Nephron (organoid): ENCODE results near the gene THAP8.
A peak's percentile ranks its signal among the peaks of the same experiment; 100 is the strongest.

Experiments used
- H3K27ac Mint-ChIP-seq, 3 experiments: 2 replicates each; pipeline ENCODE4 v1.8.0; 2020; ENCODE audit warnings: mixed read lengths in 3 of 3, mild to moderate bottlenecking in 2 of 3, moderate library complexity in 1 of 3
- H3K27me3 Mint-ChIP-seq: 2 replicates; pipeline ENCODE4 v1.8.0; 2021; ENCODE audit warnings: low read depth, mild to moderate bottlenecking, moderate library complexity, mixed read lengths
- H3K36me3 Mint-ChIP-seq: 2 replicates; pipeline ENCODE4 v1.8.0; 2020; ENCODE audit warnings: low read depth, mixed read lengths
- H3K4me1 Mint-ChIP-seq: 2 replicates; pipeline ENCODE4 v1.8.0; 2020; ENCODE audit warnings: mixed read lengths
- H3K4me3 Mint-ChIP-seq, 3 experiments: 2 replicates each; pipeline ENCODE4 v1.8.0; 2020; ENCODE audit warnings: mild to moderate bottlenecking in 3 of 3, mixed read lengths in 3 of 3, moderate library complexity in 2 of 3
- H3K9me3 Mint-ChIP-seq: 2 replicates; pipeline ENCODE4 v1.8.0; 2020; ENCODE audit warnings: mixed read lengths
- CTCF ChIP-seq, 3 experiments: fragments of 200-600 bp; sonication (generic); IDR thresholded peaks; one replicate each; pipeline ENCODE4 v1.5.0; 2021; ENCODE audit warnings: antibody characterized with exemption in 3 of 3; ENCODE audit not compliant: unreplicated experiment in 3 of 3

THAP8 gene

GRCh38 chr19:36054119-36054732 lies at the start of gene THAP8:
TSS of gene THAP8 (minus strand) at chr19:36054285. CDS start at chr19:36054217, 68 bp downstream.
- H3K27me3 Mint-ChIP-seq = no peaks in the 10 kb centered on the region
- no peaks in the 10 kb centered on the region for H3K9me3 Mint-ChIP-seq
- peak; percentile 48 to 66 (median 61) for TF ChIP-seq CTCF (IDR thresholded peaks at IDR 0.05; ENCODE audit: unreplicated experiment in 3 of 3)
- H3K27ac Mint-ChIP-seq = peak within 1 kb of the TSS; percentile 91 to 99 (median 97)
- H3K4me3 Mint-ChIP-seq = peak within 1 kb of the TSS; percentile 95 to 100 (median 96)
- H3K36me3 Mint-ChIP-seq = peaks cover 3% of the 10 kb centered on the region
- peaks cover 41% of the 10 kb centered on the region for H3K4me1 Mint-ChIP-seq

GRCh38 chr19:36103040-36103626 lies 49.0 kb upstream of the THAP8 start:
- no peaks in the 10 kb centered on the region for H3K4me1 Mint-ChIP-seq
- no peaks in the 10 kb centered on the region for H3K9me3 Mint-ChIP-seq
- no peak overlapping the region for H3K4me3 Mint-ChIP-seq
- H3K36me3 Mint-ChIP-seq = peaks cover 9% of the 10 kb centered on the region
- H3K27ac Mint-ChIP-seq = no peak overlapping the region
- no peaks in the 10 kb centered on the region for H3K27me3 Mint-ChIP-seq
- TF ChIP-seq CTCF (IDR thresholded peaks at IDR 0.05; ENCODE audit: unreplicated experiment in 3 of 3) = no peak

- no peak for TF ChIP-seq CTCF (IDR thresholded peaks at IDR 0.05; ENCODE audit: unreplicated experiment in 3 of 3)
- H3K4me1 Mint-ChIP-seq = no peaks in the 10 kb centered on the region
- H3K27me3 Mint-ChIP-seq = no peaks in the 10 kb centered on the region
- peaks cover 6% of the 10 kb centered on the region for H3K36me3 Mint-ChIP-seq
- H3K27ac Mint-ChIP-seq = no peak overlapping the region
- no peak overlapping the region for H3K4me3 Mint-ChIP-seq
- H3K9me3 Mint-ChIP-seq = no peaks in the 10 kb centered on the region
These were observed 47.7 kb upstream of the THAP8 start for GRCh38 chr19:36101550-36102327.

GRCh38 chr19:36100476-36100875 lies 46.4 kb upstream of the THAP8 start:
- no peak overlapping the region for H3K4me3 Mint-ChIP-seq
- H3K36me3 Mint-ChIP-seq = peaks cover 9% of the 10 kb centered on the region
- no peaks in the 10 kb centered on the region for H3K9me3 Mint-ChIP-seq
- no peaks in the 10 kb centered on the region for H3K4me1 Mint-ChIP-seq
- TF ChIP-seq CTCF (IDR thresholded peaks at IDR 0.05; ENCODE audit: unreplicated experiment in 3 of 3) = no peak
- H3K27me3 Mint-ChIP-seq = no peaks in the 10 kb centered on the region
- no peak overlapping the region for H3K27ac Mint-ChIP-seq

GRCh38 chr19:36099166-36099785 lies 45.2 kb upstream of the THAP8 start:
- Mint-ChIP-seq H3K4me3 (no peak overlapping the region), H3K9me3 (no peaks in the 10 kb centered on the region), H3K4me1 (no peaks in the 10 kb centered on the region), H3K27me3 (no peaks in the 10 kb centered on the region), H3K27ac (no peak overlapping the region), H3K36me3 (peaks cover 9% of the 10 kb centered on the region)
- no peak for TF ChIP-seq CTCF (IDR thresholded peaks at IDR 0.05; ENCODE audit: unreplicated experiment in 3 of 3)
